DND-41 (cell line): ENCODE results near the gene ST8SIA4.

Experiments used
- ATAC-seq: fragments of 200-7000 bp; cut with Tn5 transposase; 3 replicates; pipeline ENCODE4 v1.9.1; 2021; ENCODE audit warnings: low read depth; ENCODE audit not compliant: insufficient read depth
- DNase-seq: peaks from one replicate; pipeline ENCODE4 v3.0.0-alpha.2; 2020
- H2AFZ ChIP-seq: 2 replicates; pipeline ENCODE4 v1.6.0; 2012; ENCODE audit warnings: low read depth, low read length
- H3K27ac ChIP-seq: 2 replicates; pipeline ENCODE4 v1.5.1; 2012; ENCODE audit warnings: low read length, inconsistent platforms
- H3K27me3 ChIP-seq: fragments of 200-600 bp; sonication (generic); 2 replicates; pipeline ENCODE4 v1.6.0; 2012; ENCODE audit warnings: low read length, mild to moderate bottlenecking, inconsistent platforms; ENCODE audit not compliant: insufficient read depth, poor library complexity
- H3K36me3 ChIP-seq: 2 replicates; pipeline ENCODE4 v1.5.1; 2012; ENCODE audit warnings: low read length, inconsistent platforms; ENCODE audit not compliant: insufficient read depth
- H3K4me1 ChIP-seq: 2 replicates; pipeline ENCODE4 v1.5.1; 2012; ENCODE audit warnings: mild to moderate bottlenecking, low read length; ENCODE audit not compliant: insufficient read depth
- H3K4me2 ChIP-seq: 2 replicates; pipeline ENCODE4 v1.6.0; 2012; ENCODE audit warnings: mild to moderate bottlenecking, moderate library complexity, low read length, inconsistent platforms; ENCODE audit not compliant: insufficient read depth
- H3K4me3 ChIP-seq, 2 experiments: fragments of 200-600 bp in 1 of 2; shearing (Covaris generic) in 1 of 2; 2 replicates each; pipeline ENCODE4 v1.5.1; 2012 to 2016; ENCODE audit warnings: inconsistent platforms in 2 of 2, low read length in 2 of 2, mild to moderate bottlenecking in 2 of 2, low read depth in 1 of 2, moderate library complexity in 1 of 2
- H3K79me2 ChIP-seq: 2 replicates; pipeline ENCODE4 v1.6.0; 2012; ENCODE audit warnings: low read length, inconsistent platforms; ENCODE audit not compliant: insufficient read depth
- H3K9ac ChIP-seq: 2 replicates; pipeline ENCODE4 v1.6.0; 2012; ENCODE audit warnings: low read depth, mild to moderate bottlenecking, inconsistent platforms, low read length, moderate library complexity
- H3K9me3 ChIP-seq: 2 replicates; pipeline ENCODE4 v1.5.1; 2012; ENCODE audit warnings: low read length, moderate library complexity, mild to moderate bottlenecking, inconsistent platforms; ENCODE audit not compliant: insufficient read depth, severe bottlenecking
- H4K20me1 ChIP-seq: 2 replicates; pipeline ENCODE4 v1.6.0; 2012; ENCODE audit warnings: low read length; ENCODE audit not compliant: insufficient read depth
- CTCF ChIP-seq: IDR thresholded peaks from 2 replicates; pipeline ENCODE4 v1.5.1; 2012; ENCODE audit warnings: borderline replicate concordance, low read length, moderate library complexity, mild to moderate bottlenecking; ENCODE audit not compliant: poor library complexity, severe bottlenecking; ENCODE audit errors: extremely low read depth
- EZH2 ChIP-seq: IDR thresholded peaks from 3 replicates; pipeline ENCODE4 v1.6.1; 2012; ENCODE audit warnings: borderline replicate concordance, low read depth, mild to moderate bottlenecking, moderate library complexity, low read length, inconsistent platforms; ENCODE audit not compliant: severe bottlenecking

Gene ST8SIA4

GRCh38 chr5:100902440-100903038, 543 bp downstream of the ST8SIA4 start:
- Histone ChIP-seq H3K9ac (peak overlapping the region; percentile 87), H3K4me3 (peak overlapping the region; percentile 47 to 61), H3K4me1 (peaks cover 48% of the 10 kb centered on the region), H2AFZ (no peak overlapping the region), H3K4me2 (peak overlapping the region; percentile 71), H3K36me3 (peaks cover 19% of the 10 kb centered on the region), H3K27ac (peak overlapping the region; percentile 89), H3K27me3 (no peaks in the 10 kb centered on the region), H4K20me1 (no peaks in the 10 kb centered on the region), H3K9me3 (no peaks in the 10 kb centered on the region), H3K79me2 (peaks cover 96% of the 10 kb centered on the region)
- ATAC-seq (no peak), DNase-seq (peak; percentile 53)
- TF ChIP-seq CTCF (no peak), EZH2 (no peak)

- ATAC-seq: peak; percentile 26
- peak overlapping the region; percentile 71 for H3K4me2 ChIP-seq
- H3K4me1 ChIP-seq: peaks cover 48% of the 10 kb centered on the region
- no peak overlapping the region for H2AFZ ChIP-seq
- H4K20me1 ChIP-seq: no peaks in the 10 kb centered on the region
- peak; percentile 85 for DNase-seq
- peak overlapping the region; percentile 87 for H3K9ac ChIP-seq
- H3K36me3 ChIP-seq: peaks cover 23% of the 10 kb centered on the region
- H3K27ac ChIP-seq: peak overlapping the region; percentile 89
- no peaks in the 10 kb centered on the region for H3K27me3 ChIP-seq
- no peaks in the 10 kb centered on the region for H3K9me3 ChIP-seq
- peak; percentile 42 for TF ChIP-seq CTCF
- TF ChIP-seq EZH2: no peak
- H3K4me3 ChIP-seq: peak overlapping the region; percentile 47 to 61
- H3K79me2 ChIP-seq: peaks cover 96% of the 10 kb centered on the region
Measured at GRCh38 chr5:100901821-100902341, 1.2 kb downstream of the ST8SIA4 start.

GRCh38 chr5:100900796-100901781, 2.0 kb downstream of the ST8SIA4 start:
- Histone ChIP-seq H3K9ac (peak overlapping the region; percentile 87), H3K4me2 (peak overlapping the region; percentile 71), H3K27me3 (no peaks in the 10 kb centered on the region), H4K20me1 (no peaks in the 10 kb centered on the region), H3K9me3 (no peaks in the 10 kb centered on the region), H3K4me3 (peak overlapping the region; percentile 47 to 61), H3K36me3 (peaks cover 31% of the 10 kb centered on the region), H3K79me2 (peaks cover 96% of the 10 kb centered on the region), H3K27ac (peak overlapping the region; percentile 89), H2AFZ (peak overlapping the region; percentile 9; the same call in 1 of the 2 replicates), H3K4me1 (peaks cover 48% of the 10 kb centered on the region)
- DNase-seq (peak; percentile 97), ATAC-seq (peak; percentile 62)
- TF ChIP-seq EZH2: no peak
- TF ChIP-seq CTCF: no peak
